Activated T-cell treated with anti-CD3 and anti-CD28 coated beads for 48 hours (primary cell): ENCODE data around the gene FHDC1.

Experiments used
- DNase-seq: peaks from one replicate; pipeline ENCODE4 v3.0.0-alpha.2; 2020; ENCODE audit warnings: low read depth

Gene FHDC1

GRCh38 chr4:152936446-152937335, 568 bp downstream of the FHDC1 start:
- no peak for DNase-seq

DNA sequence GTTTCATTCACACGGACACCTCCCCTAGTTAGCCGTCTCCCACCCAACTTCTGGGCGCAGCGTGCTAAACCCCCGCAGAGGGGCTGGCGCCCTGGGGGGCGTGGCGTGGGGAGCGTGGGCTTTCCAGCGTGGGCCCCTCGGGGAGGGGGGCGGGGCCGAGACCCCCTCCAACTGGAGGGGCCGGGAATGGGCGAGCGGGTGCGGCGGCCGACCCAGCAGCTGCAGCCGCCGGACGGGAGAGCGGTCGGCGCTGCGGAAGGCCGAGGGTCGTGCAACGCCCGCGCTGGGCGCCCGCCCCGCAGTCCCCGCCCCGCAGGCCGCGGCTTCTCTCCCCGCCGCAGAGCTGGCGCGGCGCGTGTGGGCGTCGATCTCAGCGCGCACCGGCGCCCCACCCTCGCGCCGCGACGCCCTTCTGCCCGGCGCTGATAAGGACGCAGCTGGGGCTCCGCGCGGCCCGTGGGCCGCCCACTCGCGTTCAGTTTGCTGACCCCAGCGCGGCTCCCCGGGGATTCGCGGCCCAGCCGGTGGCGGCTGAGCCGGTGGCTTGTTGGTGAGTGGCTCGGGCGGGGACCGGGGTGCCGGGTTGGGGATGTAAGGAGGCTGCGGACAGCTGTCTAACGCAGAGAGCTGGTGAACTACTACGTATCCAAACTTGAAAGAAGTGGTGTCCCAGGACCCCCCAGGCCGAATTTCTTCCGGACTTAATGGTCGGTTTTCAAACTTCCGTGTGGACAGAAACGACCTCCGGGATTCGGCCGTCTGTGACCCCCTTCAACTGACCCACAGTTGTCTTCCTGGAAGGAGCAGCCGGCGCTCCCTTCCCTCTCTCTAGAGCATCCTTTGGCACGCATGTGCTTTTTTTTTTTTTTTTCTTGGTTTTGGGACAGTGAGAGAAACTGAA, 1.5 kb downstream of the FHDC1 start:
- no peak for DNase-seq

DNA sequence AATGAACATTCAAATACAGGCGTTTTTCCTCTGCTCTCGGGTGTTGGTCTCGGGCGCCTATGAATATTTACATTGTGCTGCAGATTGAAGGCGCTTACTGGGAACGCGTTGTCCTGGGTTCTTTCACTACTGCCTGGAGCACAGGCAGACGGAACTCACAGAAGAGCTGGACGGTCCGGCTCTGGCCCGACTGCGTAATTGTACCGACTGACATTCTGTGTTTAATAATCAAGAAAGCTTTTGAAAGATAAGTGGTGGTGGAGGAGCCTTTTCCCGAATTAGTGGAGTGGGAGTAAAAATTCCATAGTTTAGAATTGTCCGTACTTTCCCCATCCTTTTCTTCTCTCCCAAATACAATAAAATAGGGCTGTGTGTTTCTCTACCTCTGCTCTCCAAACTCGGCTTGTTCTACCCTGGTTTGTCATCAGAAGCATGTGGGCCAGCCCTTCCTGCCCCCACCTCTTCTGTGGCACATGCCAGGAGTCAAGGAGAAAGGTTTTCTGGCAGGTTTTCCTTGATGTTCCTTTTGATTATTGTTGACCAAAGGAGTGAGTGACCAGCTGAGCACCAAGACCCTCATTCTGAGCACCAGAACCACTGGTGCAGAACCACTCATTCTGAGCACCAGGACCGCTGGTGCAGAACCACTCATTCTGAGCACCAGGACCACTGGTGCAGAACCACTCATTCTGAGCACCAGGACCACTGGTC, 2.3 kb downstream of the FHDC1 start:
- DNase-seq: no peak

DNA sequence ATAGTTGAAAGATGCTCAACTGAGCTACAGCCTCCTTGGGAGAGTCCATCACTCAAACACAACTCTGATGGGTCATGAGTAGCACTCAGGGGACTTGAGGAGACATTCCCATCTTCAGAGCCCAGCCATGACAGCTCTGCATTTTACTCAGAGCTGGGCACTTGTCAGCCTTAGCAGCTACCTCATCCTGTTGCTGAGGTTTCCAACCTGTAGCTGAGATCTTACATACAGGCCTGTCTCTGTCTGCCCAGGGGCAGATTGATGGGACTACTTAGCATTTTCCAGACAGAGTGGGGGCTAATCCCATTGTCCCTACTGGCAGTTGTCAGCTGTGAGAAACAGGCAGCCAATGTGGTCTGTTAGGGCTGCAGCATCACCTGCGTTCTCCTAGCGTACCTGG, 3.5 kb downstream of the FHDC1 start:
- no peak for DNase-seq

DNA sequence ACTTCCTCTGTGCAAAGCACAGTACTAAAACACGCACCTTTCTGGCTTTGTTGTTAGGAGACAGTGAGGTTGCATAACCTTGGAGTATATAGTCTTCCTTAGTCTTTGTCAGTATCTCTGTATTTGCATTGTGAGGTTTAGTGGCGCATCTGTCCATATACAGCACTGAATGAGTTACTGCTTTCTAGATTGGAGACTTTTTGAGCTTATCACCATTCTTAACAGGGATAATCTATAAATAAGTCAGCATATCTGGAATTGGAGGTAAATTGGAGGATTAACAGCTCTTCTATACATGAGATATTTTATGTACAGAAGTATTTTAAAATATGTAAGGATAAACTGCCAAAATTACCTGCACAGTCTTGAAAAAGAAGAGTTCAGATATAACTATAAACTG, 4.3 kb downstream of the FHDC1 start:
- DNase-seq: no peak

DNA sequence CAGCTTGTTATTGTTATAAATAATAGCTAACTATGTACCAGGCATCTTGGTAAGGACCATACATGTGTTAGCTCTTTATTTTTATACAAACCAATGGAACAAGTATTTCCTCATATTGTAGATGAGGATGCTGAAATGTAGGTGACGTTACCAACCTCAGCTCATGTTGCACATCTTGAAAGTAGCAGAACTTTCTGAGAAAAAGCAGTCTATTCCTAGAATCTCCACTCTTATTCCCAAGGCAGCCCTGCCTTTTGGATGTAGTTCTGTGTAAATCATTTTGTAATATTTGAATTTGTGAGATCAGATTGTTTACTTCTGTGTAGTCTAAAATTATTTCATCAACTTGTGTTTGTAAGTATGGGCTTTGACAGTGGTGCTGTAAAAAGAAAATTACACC, 5.3 kb downstream of the FHDC1 start:
- DNase-seq: no peak

GRCh38 chr4:152942346-152942745, 6.2 kb downstream of the FHDC1 start:
- DNase-seq: no peak

DNA sequence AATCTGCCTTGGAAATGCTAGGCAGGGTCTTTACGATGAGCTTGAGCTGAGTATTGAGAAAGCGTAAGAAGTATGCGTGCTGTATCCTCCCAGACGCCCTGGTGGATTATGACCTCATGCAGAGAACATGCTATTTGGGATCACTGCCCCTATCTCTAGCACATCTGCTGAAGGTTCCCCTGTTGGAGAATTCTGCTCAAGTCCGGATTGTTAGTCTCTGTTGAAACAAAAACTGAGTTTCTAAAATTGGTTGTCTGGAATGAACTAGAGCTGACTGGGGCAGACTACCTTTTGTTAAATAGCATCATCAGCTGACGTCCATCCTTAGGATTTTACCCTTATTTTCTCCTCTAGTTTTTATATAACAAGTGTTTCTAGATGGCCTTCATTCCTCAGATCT, 7.5 kb downstream of the FHDC1 start:
- DNase-seq: no peak

DNA sequence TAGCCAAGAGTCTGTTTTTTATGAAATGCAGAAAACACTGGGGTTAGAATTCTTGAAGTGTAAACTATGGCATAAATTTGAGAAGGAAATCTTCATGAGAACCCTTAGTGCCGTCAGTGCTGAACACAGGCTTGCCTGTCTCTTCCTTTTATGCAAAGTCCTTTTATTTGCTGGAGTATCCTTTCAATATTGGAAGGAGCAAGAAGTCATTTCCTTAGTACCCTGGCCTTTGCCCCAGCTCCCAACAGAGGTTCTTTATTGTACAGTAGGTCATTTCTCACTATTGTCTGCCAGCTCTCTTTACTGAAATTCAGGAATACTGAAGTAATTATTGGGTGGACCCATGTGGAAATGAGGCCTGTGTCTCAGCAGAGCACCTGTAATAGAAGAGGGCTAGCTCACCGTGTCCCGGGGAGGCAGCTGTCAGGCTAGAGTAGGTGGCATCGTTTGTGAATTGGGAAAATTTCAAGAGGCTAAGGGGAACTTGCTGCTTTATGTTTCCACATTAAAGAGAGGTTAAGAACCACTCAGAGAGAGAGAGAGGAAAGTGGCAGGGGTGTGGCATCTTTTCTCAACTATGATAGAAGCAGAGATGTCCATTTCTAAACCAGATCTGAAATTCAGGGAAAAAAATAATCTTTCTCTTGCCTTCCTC, 8.7 kb downstream of the FHDC1 start:
- DNase-seq: no peak

DNA sequence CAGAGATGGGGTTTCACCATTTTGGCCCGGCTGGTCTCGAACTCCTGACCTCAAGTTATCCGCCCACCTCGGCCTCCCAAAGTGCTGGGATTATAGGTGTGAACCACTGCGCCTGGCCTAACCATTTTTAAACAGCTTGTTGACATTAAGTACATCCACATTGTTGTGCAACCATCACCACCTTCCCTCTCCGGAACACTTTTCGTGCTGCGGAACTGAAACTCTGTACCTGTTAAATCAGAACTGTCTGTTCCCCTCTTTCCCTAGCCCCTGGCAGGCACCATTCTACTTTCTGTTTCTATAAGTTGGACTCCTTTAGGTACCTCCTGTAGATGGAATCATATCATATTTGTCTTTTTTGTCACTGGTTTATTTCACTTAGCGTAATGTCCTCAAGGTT, 9.5 kb downstream of the FHDC1 start:
- no peak for DNase-seq

- DNase-seq: no peak
Measured at GRCh38 chr4:152946446-152946845, 10.3 kb downstream of the FHDC1 start.

- DNase-seq: no peak
Measured at GRCh38 chr4:152947311-152947710, 11.2 kb downstream of the FHDC1 start.

- DNase-seq: no peak
Measured at GRCh38 chr4:152949930-152950329, 13.8 kb downstream of the FHDC1 start.

GRCh38 chr4:152950402-152951274, 14.5 kb downstream of the FHDC1 start:
- no peak for DNase-seq

DNA sequence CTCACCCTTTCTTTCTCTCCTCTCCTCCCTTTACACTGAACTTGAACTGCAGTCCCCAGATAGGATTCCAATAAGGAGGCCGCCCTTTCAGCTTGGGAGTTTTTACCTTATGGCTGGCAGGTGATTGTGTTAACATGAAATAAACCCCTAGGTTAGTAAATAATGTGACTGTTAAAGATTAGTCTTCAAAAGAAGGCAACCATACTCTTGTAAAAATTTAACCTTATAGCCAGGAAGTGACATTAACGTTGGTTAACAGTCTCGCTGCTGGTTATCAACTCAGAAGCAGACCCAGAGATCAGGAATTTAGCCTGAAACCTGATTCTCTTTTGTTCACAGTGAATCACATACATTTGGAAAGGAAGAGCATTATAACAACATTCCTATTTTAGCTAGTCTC, 15.2 kb downstream of the FHDC1 start:
- DNase-seq: no peak

DNA sequence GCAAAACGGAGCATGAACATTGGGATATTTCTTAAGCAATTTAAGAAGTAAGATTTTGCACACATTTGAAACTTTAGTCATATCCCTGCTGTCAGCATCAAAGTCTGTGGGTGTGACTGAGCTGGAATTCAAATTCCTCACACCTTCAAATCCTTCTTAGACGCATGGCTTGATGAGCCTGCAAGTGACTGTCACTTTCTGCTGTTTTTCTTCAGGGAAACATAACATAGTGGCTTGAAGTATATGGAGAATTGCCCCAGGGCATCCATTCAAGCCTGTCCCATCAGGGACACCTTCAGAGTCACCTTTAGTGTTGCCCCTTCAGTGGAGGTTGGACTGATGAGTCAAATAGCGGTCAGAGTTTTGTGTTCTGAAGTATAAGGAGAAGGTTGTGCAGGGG, 17.4 kb downstream of the FHDC1 start:
- DNase-seq: no peak

DNA sequence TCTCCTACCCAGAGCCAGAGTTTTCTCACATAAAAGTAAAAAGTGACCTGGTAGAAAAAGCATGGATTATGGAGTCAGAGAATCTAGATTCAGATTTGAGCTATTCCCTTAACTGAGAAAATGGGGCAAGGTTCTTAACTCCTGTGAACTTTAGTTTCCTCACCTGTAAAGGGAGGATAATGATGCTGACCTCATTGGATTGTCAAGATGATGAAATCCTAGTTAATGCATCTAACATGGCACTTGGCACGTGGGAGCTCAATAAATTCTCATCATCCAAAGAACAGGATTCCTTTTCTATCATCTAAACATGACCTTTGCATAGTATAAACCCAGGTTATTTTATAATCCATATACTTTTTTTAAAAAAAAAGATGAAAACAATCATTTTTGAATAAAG, 18.6 kb downstream of the FHDC1 start:
- DNase-seq: no peak

DNA sequence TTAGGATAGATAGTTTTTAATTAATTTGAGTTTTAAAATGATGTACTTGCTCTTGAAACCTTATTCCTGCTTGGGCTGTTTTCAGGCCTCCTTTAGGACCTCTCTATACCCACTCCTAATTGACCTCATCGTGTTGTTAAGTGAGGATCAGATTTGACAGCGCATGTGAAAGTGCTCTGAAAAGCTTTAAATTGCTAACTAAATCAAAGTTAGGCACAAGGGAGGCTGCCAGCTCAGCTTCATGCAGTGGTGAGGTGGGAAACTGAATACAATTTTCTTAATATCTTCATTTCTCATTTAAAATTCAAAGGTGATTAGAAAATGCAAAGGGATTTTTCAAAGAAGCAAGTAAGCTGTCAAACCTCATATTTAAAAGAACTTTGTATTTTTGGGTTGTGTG, 20.0 kb downstream of the FHDC1 start:
- no peak for DNase-seq

DNA sequence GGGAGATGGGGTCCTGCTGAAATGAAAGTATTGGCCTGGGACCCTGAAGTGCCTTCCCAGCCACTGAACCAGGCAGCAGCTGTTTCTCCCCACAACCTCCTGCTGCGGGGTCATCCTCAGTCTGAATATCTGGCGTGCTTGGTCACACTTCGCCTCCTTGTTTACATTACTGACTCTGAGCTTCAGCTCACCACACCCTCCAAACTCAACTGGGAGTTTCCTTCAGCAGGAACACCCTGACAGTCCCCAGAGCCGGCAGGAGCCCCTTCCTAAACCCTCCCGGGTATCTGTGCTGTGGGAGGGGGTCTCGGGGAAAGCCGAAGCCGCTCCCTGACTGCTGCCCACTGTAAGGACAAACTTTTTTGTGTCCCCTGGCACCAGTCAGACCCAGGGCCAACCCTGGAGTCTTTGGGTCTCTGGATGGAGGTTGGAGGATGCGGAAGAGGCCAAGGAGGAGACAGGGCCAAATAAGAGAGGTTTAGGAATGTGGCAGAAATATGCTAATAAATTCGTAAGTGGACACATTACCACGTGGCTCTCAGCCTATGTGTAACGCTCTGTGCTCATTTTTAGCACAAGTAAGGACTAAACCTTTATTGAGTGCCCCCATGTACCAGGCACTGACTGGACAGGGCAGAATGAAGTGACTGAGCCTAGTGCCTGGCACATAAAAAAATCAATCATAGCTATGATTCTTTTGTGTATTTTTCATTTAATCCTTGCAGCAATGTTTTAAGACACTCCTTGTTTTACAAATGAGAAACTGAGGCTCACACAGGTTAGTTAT, 20.7 kb downstream of the FHDC1 start:
- no peak for DNase-seq
